Mucosa of stomach (tissue), 1 donor: ENCODE measurements around the gene CRACR2B.
A peak's percentile ranks its signal among the peaks of the same experiment; 100 is the strongest.

Source experiments
- H3K27me3 ChIP-seq: one replicate; pipeline ENCODE4 v1.7.0; 2013; ENCODE audit warnings: mild to moderate bottlenecking, low read length; ENCODE audit not compliant: control insufficient read depth, insufficient read depth
- H3K36me3 ChIP-seq: one replicate; pipeline ENCODE4 v1.7.0; 2013; ENCODE audit warnings: low read length; ENCODE audit not compliant: control insufficient read depth, insufficient read depth
- H3K4me1 ChIP-seq: one replicate; pipeline ENCODE4 v1.7.0; 2013; ENCODE audit warnings: mild to moderate bottlenecking, low read length; ENCODE audit not compliant: control insufficient read depth, insufficient read depth
- H3K4me3 ChIP-seq: one replicate; pipeline ENCODE4 v1.7.0; 2013; ENCODE audit warnings: low read length
- H3K9ac ChIP-seq: one replicate; pipeline ENCODE4 v1.7.0; 2013; ENCODE audit warnings: mild to moderate bottlenecking, low read length, moderate library complexity
- H3K9me3 ChIP-seq: one replicate; pipeline ENCODE4 v1.7.0; 2013; ENCODE audit warnings: mild to moderate bottlenecking, low read length, moderate library complexity; ENCODE audit not compliant: control insufficient read depth
- donor health status: Pancreatic carcinoma.

The CRACR2B gene

GRCh38 chr11:809287-810039 is 18.3 kb upstream of the CRACR2B start, which contains the start of gene RPLP2:
Gene RPLP2, plus strand, starts transcription at chr11:809967. Its CDS starts 268 bp downstream, at chr11:810235.
- peaks cover 24% of the 10 kb centered on the region for H3K4me1 ChIP-seq
- H3K9me3 ChIP-seq, result no peaks in the 10 kb centered on the region
- peak within 1 kb of the TSS; percentile 81 for H3K4me3 ChIP-seq
- peaks cover 15% of the 10 kb centered on the region for H3K36me3 ChIP-seq
- no peaks in the 10 kb centered on the region for H3K27me3 ChIP-seq
- H3K9ac ChIP-seq, result peak within 1 kb of the TSS; percentile 91

- no peaks in the 10 kb centered on the region for H3K27me3 ChIP-seq
- peak overlapping the region; percentile 77 for H3K4me3 ChIP-seq
- peak overlapping the region; percentile 91 for H3K9ac ChIP-seq
- peaks cover 21% of the 10 kb centered on the region for H3K4me1 ChIP-seq
- H3K36me3 ChIP-seq, result peaks cover 15% of the 10 kb centered on the region
- H3K9me3 ChIP-seq, result no peaks in the 10 kb centered on the region
Observed at GRCh38 chr11:810040-810567, 17.6 kb upstream of the CRACR2B start.

GRCh38 chr11:811446-812245 is 16.1 kb upstream of the CRACR2B start:
- Histone ChIP-seq H3K36me3 (peaks cover 15% of the 10 kb centered on the region), H3K27me3 (no peaks in the 10 kb centered on the region), H3K9me3 (no peaks in the 10 kb centered on the region), H3K9ac (peak overlapping the region; percentile 91), H3K4me3 (peak overlapping the region; percentile 20), H3K4me1 (peaks cover 21% of the 10 kb centered on the region)

GRCh38 chr11:812390-812789 is 15.3 kb upstream of the CRACR2B start:
- Histone ChIP-seq H3K9me3 (no peaks in the 10 kb centered on the region), H3K4me1 (peaks cover 21% of the 10 kb centered on the region), H3K4me3 (no peak overlapping the region), H3K36me3 (peaks cover 15% of the 10 kb centered on the region), H3K9ac (no peak overlapping the region), H3K27me3 (no peaks in the 10 kb centered on the region)

GRCh38 chr11:813072-813455 is 14.7 kb upstream of the CRACR2B start:
- Histone ChIP-seq H3K27me3 (no peaks in the 10 kb centered on the region), H3K9me3 (no peaks in the 10 kb centered on the region), H3K4me3 (no peak overlapping the region), H3K36me3 (peaks cover 15% of the 10 kb centered on the region), H3K9ac (no peak overlapping the region), H3K4me1 (peaks cover 22% of the 10 kb centered on the region)

- H3K27me3 ChIP-seq, result no peaks in the 10 kb centered on the region
- H3K4me1 ChIP-seq, result peaks cover 24% of the 10 kb centered on the region
- no peaks in the 10 kb centered on the region for H3K9me3 ChIP-seq
- H3K4me3 ChIP-seq, result no peak overlapping the region
- H3K9ac ChIP-seq, result no peak overlapping the region
- peaks cover 15% of the 10 kb centered on the region for H3K36me3 ChIP-seq
Observed at GRCh38 chr11:813456-814096, 14.1 kb upstream of the CRACR2B start.

GRCh38 chr11:815675-816432 is 11.9 kb upstream of the CRACR2B start:
- H3K4me3 ChIP-seq, result no peak overlapping the region
- no peak overlapping the region for H3K9ac ChIP-seq
- H3K4me1 ChIP-seq, result peaks cover 27% of the 10 kb centered on the region
- H3K27me3 ChIP-seq, result no peaks in the 10 kb centered on the region
- peaks cover 15% of the 10 kb centered on the region for H3K36me3 ChIP-seq
- H3K9me3 ChIP-seq, result no peaks in the 10 kb centered on the region

- H3K9me3 ChIP-seq, result no peaks in the 10 kb centered on the region
- H3K36me3 ChIP-seq, result peaks cover 14% of the 10 kb centered on the region
- H3K27me3 ChIP-seq, result no peaks in the 10 kb centered on the region
- no peak overlapping the region for H3K4me3 ChIP-seq
- H3K9ac ChIP-seq, result no peak overlapping the region
- H3K4me1 ChIP-seq, result peaks cover 27% of the 10 kb centered on the region
Observed at GRCh38 chr11:816433-816779, 11.3 kb upstream of the CRACR2B start.

GRCh38 chr11:818396-819128 is 9.2 kb upstream of the CRACR2B start, which contains the start of gene PNPLA2:
Gene PNPLA2, plus strand, starts transcription at chr11:818914. Its CDS starts 805 bp downstream, at chr11:819719.
- H3K36me3 ChIP-seq, result no peaks in the 10 kb centered on the region
- peaks cover 41% of the 10 kb centered on the region for H3K4me1 ChIP-seq
- peak within 1 kb of the TSS; percentile 71 for H3K4me3 ChIP-seq
- peak within 1 kb of the TSS; percentile 96 for H3K9ac ChIP-seq
- no peaks in the 10 kb centered on the region for H3K27me3 ChIP-seq
- no peaks in the 10 kb centered on the region for H3K9me3 ChIP-seq

- Histone ChIP-seq H3K27me3 (no peaks in the 10 kb centered on the region), H3K4me1 (peaks cover 49% of the 10 kb centered on the region), H3K9me3 (no peaks in the 10 kb centered on the region), H3K9ac (peak overlapping the region; percentile 96), H3K36me3 (no peaks in the 10 kb centered on the region), H3K4me3 (peak overlapping the region; percentile 84)
Observed at GRCh38 chr11:819129-819931, 8.4 kb upstream of the CRACR2B start.
